Liver (tissue), 9 donors: Measurements from ENCODE around the gene TIMP3. TPM values are rescaled to one million over a fixed set of nuclear protein-coding genes. Genes with fewer than 3 reads are reported as not detected.
A peak's percentile ranks its signal among the peaks of the same experiment; 100 is the strongest.

ENCODE experiments used
- DNase-seq: peaks from one replicate; pipeline ENCODE4 v3.0.0-alpha.2; 2017; ENCODE audit warnings: low spot score
- H3K27ac ChIP-seq, 2 donors: one replicate each; pipeline ENCODE4 v1.7.0; 2013; ENCODE audit warnings: inconsistent platforms in 2 of 2, low read length in 2 of 2, control low read depth in 1 of 2, low read depth in 1 of 2, mild to moderate bottlenecking in 1 of 2
- H3K27me3 ChIP-seq, 4 donors: one replicate each; pipeline versions ENCODE4 v1.6.1 to v1.7.0; 2013; ENCODE audit warnings: low read length in 3 of 4, inconsistent platforms in 1 of 4, mild to moderate bottlenecking in 1 of 4, moderate library complexity in 1 of 4; ENCODE audit not compliant: control insufficient read depth in 4 of 4, insufficient read depth in 4 of 4
- H3K36me3 ChIP-seq, 4 donors: one replicate each; pipeline versions ENCODE4 v1.6.1 to v1.7.0; 2013; ENCODE audit warnings: low read length in 3 of 4, mild to moderate bottlenecking in 3 of 4, low read depth in 1 of 4, moderate library complexity in 1 of 4; ENCODE audit not compliant: control insufficient read depth in 4 of 4, insufficient read depth in 3 of 4
- H3K4me1 ChIP-seq, 4 donors: one replicate each; pipeline versions ENCODE4 v1.6.1 to v1.7.0; 2013; ENCODE audit warnings: low read length in 3 of 4, mild to moderate bottlenecking in 3 of 4, moderate library complexity in 1 of 4; ENCODE audit not compliant: control insufficient read depth in 4 of 4, insufficient read depth in 4 of 4
- H3K4me3 ChIP-seq, 3 donors: one replicate each; pipeline versions ENCODE4 v1.6.1 to v1.7.0; 2013; ENCODE audit warnings: low read length in 3 of 3, control low read depth in 1 of 3, low read depth in 1 of 3, mild to moderate bottlenecking in 1 of 3
- H3K9ac ChIP-seq, 2 donors: one replicate each; pipeline ENCODE4 v1.7.0; 2013; ENCODE audit warnings: low read length in 2 of 2, mild to moderate bottlenecking in 2 of 2, moderate library complexity in 2 of 2, control low read depth in 1 of 2, low read depth in 1 of 2
- H3K9me3 ChIP-seq, 4 donors: one replicate each; pipeline versions ENCODE4 v1.6.1 to v1.7.0; 2013; ENCODE audit warnings: low read length in 3 of 4; ENCODE audit not compliant: control insufficient read depth in 4 of 4
- ATF3 ChIP-seq: IDR thresholded peaks from 2 replicates; pipeline ENCODE4 v1.6.1; 2016; ENCODE audit warnings: antibody characterized with exemption
- CTCF ChIP-seq: fragments of 150-350 bp; IDR thresholded peaks from 2 replicates; pipeline ENCODE4 v1.5.1; 2017; ENCODE audit warnings: improper control_type of control experiment, low read depth, low read length; ENCODE audit not compliant: missing input control
- EGR1 ChIP-seq, 2 donors: IDR thresholded peaks; 2 replicates each; pipeline ENCODE4 v1.6.1; 2016 to 2018; ENCODE audit warnings: antibody characterized with exemption in 2 of 2, low read depth in 2 of 2
- FOXA1 ChIP-seq: IDR thresholded peaks from 2 replicates; pipeline ENCODE4 v1.6.1; 2016; ENCODE audit warnings: antibody characterized with exemption
- FOXA2 ChIP-seq: IDR thresholded peaks from 2 replicates; pipeline ENCODE4 v1.6.1; 2016; ENCODE audit warnings: antibody characterized with exemption
- GABPA ChIP-seq, 2 donors: IDR thresholded peaks in 1 of 2; conservative IDR thresholded peaks in 1 of 2; 2 replicates each; pipeline ENCODE4 v1.6.1; 2016; ENCODE audit warnings: antibody characterized with exemption in 2 of 2, mild to moderate bottlenecking in 1 of 2, moderate library complexity in 1 of 2
- HNF4A ChIP-seq, 2 donors: conservative IDR thresholded peaks; 2 replicates each; pipeline ENCODE4 v1.6.1; 2016; ENCODE audit warnings: antibody characterized with exemption in 2 of 2, mild to moderate bottlenecking in 2 of 2
- MAX ChIP-seq: IDR thresholded peaks from 2 replicates; pipeline ENCODE4 v1.6.1; 2016; ENCODE audit warnings: antibody characterized with exemption
- NR2F2 ChIP-seq: IDR thresholded peaks from 2 replicates; pipeline ENCODE4 v1.6.1; 2016; ENCODE audit warnings: antibody characterized with exemption
- RAD21 ChIP-seq, 2 donors: IDR thresholded peaks; 2 replicates each; pipeline ENCODE4 v1.6.1; 2016; ENCODE audit warnings: antibody characterized with exemption in 2 of 2, mild to moderate bottlenecking in 2 of 2
- REST ChIP-seq: IDR thresholded peaks from 2 replicates; pipeline ENCODE4 v1.6.1; 2016; ENCODE audit warnings: antibody characterized with exemption, mild to moderate bottlenecking
- RXRA ChIP-seq, 2 donors: IDR thresholded peaks; 2 replicates each; pipeline ENCODE4 v1.6.1; 2017 to 2018; ENCODE audit warnings: antibody characterized with exemption in 2 of 2, mild to moderate bottlenecking in 1 of 2
- SP1 ChIP-seq: IDR thresholded peaks from 2 replicates; pipeline ENCODE4 v1.6.1; 2018; ENCODE audit warnings: antibody characterized with exemption, mild to moderate bottlenecking
- TAF1 ChIP-seq: conservative IDR thresholded peaks from 2 replicates; pipeline ENCODE4 v1.6.1; 2016; ENCODE audit warnings: antibody characterized with exemption, mild to moderate bottlenecking
- YY1 ChIP-seq: IDR thresholded peaks from 2 replicates; pipeline ENCODE4 v1.6.1; 2016; ENCODE audit warnings: antibody characterized with exemption, mild to moderate bottlenecking
- ZBTB33 ChIP-seq: IDR thresholded peaks from 2 replicates; pipeline ENCODE4 v1.6.1; 2016; ENCODE audit warnings: antibody characterized with exemption
- WGBS: extraction: QIAGEN DNeasy Blood & Tissue Kit; methylation state at CpG from one replicate; pipeline ENCODE4 v1.1.7; 2013; 5-methylcytosine and 5-hydroxymethylcytosine counted together
- polyA plus RNA-seq, 2 donors: library from polyadenylated mRNA; stranded (reverse) in 1 of 2; unstranded in 1 of 2; fragments of 200-250 nt in 1 of 2; fragments of >200 nt in 1 of 2; fragmentation: Nextera tagmentation in 1 of 2; extraction: Ambion mirVana in 1 of 2; gene quantifications; one replicate each; pipeline versions ENCODE4 v1.2.1 to v1.2.3, GENCODE V29; 2013 to 2015
- total RNA-seq, 2 donors: library from RNA; depleted of rRNA; stranded (reverse); fragments of >200 nt; gene quantifications; one replicate each; pipeline ENCODE4 v1.2.3, GENCODE V29; 2014
- donor health status: healthy.
- donor health status: healthy.
- donor health status: healthy.
- donor health status: healthy.
- donor health status: healthy.

Gene TIMP3
- total and polyA plus RNA-seq, 4 donors: 28.0 to 44.0 (median 31.2) TPM

- H3K9ac ChIP-seq: no peak overlapping the region
- H3K4me1 ChIP-seq: peaks cover 0 to 8% (median 4%) of the 10 kb centered on the region in 4 donors
- H3K27ac ChIP-seq: no peak overlapping the region
- no peaks in the 10 kb centered on the region for H3K9me3 ChIP-seq
- H3K27me3 ChIP-seq: no peaks in the 10 kb centered on the region
- H3K4me3 ChIP-seq: no peak overlapping the region
- no peaks in the 10 kb centered on the region for H3K36me3 ChIP-seq
- TF ChIP-seq FOXA1 (no peak), RXRA (IDR thresholded peaks at IDR 0.05) (no peak), FOXA2 (no peak), TAF1 (no peak), REST (no peak), EGR1 (IDR thresholded peaks at IDR 0.05; ENCODE audit: low read depth in 2 of 2) (no peak), CTCF (no peak), ATF3 (no peak), SP1 (no peak), HNF4A (conservative IDR thresholded peaks at IDR 0.05) (no peak)
- DNase-seq: no peak
Observed at GRCh38 chr22:32793589-32793988, 7.9 kb upstream of the TIMP3 start.

GRCh38 chr22:32794449-32795213, 6.9 kb upstream of the TIMP3 start:
- Histone ChIP-seq H3K4me1 (peaks cover 0 to 6% (median 2%) of the 10 kb centered on the region in 4 donors), H3K27me3 (no peaks in the 10 kb centered on the region), H3K36me3 (no peaks in the 10 kb centered on the region), H3K9me3 (no peaks in the 10 kb centered on the region), H3K4me3 (no peak overlapping the region), H3K9ac (no peak overlapping the region), H3K27ac (no peak overlapping the region)
- DNase-seq: no peak
- 87% methylated on average over 10 of the region's 10 CpGs for WGBS
- TF ChIP-seq CTCF (peak; percentile 4), HNF4A (conservative IDR thresholded peaks at IDR 0.05) (no peak), RAD21 (IDR thresholded peaks at IDR 0.05) (peak in 1 of 2 donors; percentile 24), YY1 (no peak), MAX (no peak), NR2F2 (no peak), REST (no peak), FOXA2 (no peak), FOXA1 (no peak), ZBTB33 (no peak), GABPA (IDR thresholded peaks at IDR 0.05 in 1 of 2, conservative IDR thresholded peaks at IDR 0.05 in 1 of 2) (no peak)
